Activated CD4-positive, alpha-beta T cell treated with anti-CD3 and anti-CD28 coated beads, Interleukin-2, amount 50 U/mL, for 48 hours (primary cell): ENCODE data around the gene CACNA1H.

Source experiments
- DNase-seq, 2 experiments: peaks; one replicate each; pipeline ENCODE4 v3.0.0-alpha.2; 2020

Gene CACNA1H

GRCh38 chr16:1143761-1144450, 9.0 kb upstream of the CACNA1H start:
- DNase-seq = no peak

GRCh38 chr16:1144476-1145382, 8.2 kb upstream of the CACNA1H start:
- no peak for DNase-seq

- DNase-seq = no peak
Measured at GRCh38 chr16:1145383-1146100, 7.4 kb upstream of the CACNA1H start.

GRCh38 chr16:1146409-1146808, 6.5 kb upstream of the CACNA1H start:
- peak in 1 of 2 experiments; percentile 18 for DNase-seq

GRCh38 chr16:1147027-1147426, 5.9 kb upstream of the CACNA1H start:
- DNase-seq = no peak

- no peak for DNase-seq
Measured at GRCh38 chr16:1149101-1149636, 3.7 kb upstream of the CACNA1H start.

GRCh38 chr16:1150511-1150982, 2.4 kb upstream of the CACNA1H start:
- DNase-seq = peak; percentile 30 to 40

GRCh38 chr16:1151424-1152122, 1.3 kb upstream of the CACNA1H start:
- no peak for DNase-seq

- DNase-seq = peak; percentile 28 to 29
Measured at GRCh38 chr16:1152123-1152638, 725 bp upstream of the CACNA1H start.

- no peak for DNase-seq
Measured at GRCh38 chr16:1153480-1154160, 714 bp downstream of the CACNA1H start.

- DNase-seq = no peak
Measured at GRCh38 chr16:1154291-1154886, 1.5 kb downstream of the CACNA1H start.

GRCh38 chr16:1154887-1155331, 2.0 kb downstream of the CACNA1H start:
- DNase-seq = no peak

GRCh38 chr16:1155353-1156054, 2.6 kb downstream of the CACNA1H start:
- DNase-seq = no peak

GRCh38 chr16:1156055-1156982, 3.4 kb downstream of the CACNA1H start:
- no peak for DNase-seq

GRCh38 chr16:1156983-1157638, 4.2 kb downstream of the CACNA1H start:
- DNase-seq = no peak

- no peak for DNase-seq
Measured at GRCh38 chr16:1157639-1158455, 4.9 kb downstream of the CACNA1H start.

- no peak for DNase-seq
Measured at GRCh38 chr16:1158456-1159324, 5.8 kb downstream of the CACNA1H start.
